Activated CD8-positive, alpha-beta memory T cell treated with anti-CD3 and anti-CD28 coated beads, Interleukin-2, amount 50 U/mL, for 4 hours (primary cell): Measurements from ENCODE around the gene MOV10L1.
"Not testable (repeated sequence)": the region's sequence is repeated elsewhere in the genome, so short reads cannot be mapped to it uniquely, and the experiment has no call there.

Source experiments
- DNase-seq: peaks from one replicate; pipeline ENCODE4 v3.0.0-alpha.2; 2020

MOV10L1 gene

DNA sequence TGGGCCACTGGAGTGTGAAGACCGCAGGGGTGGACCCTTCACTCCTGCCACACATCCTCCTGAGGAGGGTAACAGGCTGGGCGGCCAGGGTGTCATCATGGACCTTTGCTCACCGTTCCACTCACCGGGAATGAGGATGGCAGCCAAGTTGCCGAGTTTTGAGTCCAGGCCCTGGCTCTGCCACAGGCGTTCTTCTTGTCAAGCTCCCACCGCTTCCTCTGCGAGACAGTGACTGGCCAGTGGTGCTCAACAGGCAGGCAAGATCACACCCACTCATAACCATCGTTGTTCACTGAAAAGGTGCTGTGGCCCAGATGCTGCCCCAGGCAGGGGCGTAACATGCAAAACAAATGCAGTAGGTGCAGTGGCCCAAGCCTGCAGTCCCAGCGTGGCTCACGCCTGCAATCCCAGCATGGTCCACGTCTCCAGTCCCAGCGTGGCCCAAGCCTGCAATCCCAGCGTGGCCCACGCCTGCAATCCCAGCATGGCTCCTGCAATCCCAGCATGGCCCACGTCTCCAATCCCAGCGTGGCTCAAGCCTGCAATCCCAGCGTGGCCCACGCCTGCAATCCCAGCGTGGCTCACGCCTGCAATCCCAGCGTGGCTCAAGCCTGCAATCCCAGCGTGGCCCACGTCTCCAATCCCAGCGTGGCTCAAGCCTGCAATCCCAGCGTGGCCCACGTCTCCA is 75.8 kb downstream of the MOV10L1 start:
- DNase-seq: no peak

DNA sequence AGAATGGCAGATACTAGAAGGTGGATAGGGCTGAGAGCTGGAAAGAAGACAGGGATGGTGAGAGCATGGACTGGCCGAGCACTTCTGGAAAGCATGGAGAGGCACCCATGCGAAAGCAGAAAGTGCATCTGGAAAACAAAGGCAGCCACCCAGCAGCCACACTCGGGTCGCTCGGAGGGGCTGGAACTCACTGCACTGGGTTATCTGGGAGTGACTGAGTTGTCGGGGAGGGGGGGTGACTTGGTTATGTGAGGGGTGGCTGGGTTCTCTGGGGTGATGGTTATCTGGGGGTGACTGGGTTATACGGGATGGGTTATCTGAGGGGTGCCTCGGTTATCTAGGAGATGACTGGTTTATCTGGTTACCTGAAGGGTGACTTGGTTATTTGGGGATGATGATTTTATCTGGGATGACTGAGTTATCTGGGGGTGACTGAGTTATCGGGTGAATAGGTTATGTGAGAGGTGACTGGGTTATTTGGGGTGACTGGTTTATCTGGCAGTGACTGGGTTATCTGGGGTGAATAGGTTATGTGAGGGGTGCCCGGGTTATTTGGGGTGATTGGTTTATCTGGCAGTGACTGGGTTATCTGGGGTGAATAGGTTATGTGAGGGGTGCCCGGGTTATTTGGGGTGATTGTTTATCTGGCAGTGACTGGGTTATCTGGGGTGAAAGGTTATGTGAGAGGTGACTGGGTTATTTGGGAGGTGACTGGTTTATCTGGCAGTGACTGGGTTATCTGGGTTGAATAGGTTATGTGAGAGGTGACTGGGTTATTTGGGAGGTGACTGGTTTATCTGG is 78.1 kb downstream of the MOV10L1 start:
- no peak for DNase-seq

DNA sequence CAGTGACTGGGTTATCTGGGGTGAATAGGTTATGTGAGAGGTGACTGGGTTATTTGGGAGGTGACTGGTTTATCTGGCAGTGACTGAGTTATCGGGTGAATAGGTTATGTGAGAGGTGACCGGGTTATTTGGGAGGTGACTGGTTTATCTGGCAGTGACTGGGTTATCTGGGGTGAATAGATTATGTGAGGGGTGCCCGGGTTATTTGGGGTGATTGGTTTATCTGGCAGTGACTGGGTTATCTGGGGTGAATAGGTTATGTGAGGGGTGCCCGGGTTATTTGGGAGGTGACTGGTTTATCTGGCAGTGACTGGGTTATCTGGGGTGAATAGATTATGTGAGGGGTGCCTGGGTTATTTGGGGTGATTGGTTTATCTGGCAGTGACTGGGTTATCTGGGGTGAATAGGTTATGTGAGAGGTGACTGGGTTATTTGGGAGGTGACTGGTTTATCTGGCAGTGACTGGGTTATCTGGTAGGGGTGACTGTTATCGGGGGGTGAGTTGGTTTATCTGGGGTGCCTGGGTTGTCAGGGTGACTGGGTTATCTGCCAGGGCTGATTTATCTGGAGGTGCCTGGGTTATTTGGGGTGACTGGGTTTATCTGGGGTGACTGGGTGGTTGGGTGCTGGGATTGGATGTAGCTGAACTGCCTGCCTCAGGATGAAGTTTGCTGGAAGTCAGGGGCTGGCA is 78.8 kb downstream of the MOV10L1 start:
- DNase-seq: not testable (repeated sequence)

DNA sequence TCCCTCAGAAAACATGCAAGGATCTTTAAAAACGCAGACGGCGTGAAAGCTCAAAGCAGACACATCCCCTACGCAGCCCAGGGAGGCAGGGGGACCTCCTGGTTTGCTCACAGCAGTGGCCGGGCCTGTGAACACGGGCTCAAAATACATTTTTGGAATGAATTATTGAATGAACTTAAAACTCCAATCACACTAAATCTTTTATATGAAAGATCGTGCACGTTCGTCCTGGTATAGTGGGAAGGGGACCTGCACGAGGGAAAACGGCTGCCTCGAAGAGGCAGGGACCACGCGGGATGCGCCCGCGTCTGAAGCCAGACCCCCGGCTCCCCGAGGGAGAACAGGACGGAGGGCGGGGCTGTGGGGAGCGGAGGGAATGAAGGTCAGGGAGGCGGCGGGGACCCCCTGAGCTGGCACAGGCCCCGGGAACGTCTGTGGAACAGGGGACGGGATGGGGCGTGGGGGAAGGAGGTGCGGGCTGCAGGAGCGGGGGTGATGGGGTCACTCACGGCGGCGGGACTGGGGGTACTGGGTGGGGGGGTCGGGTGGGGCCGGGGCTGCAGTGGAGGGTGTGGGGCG is 79.5 kb downstream of the MOV10L1 start:
- no peak for DNase-seq

DNA sequence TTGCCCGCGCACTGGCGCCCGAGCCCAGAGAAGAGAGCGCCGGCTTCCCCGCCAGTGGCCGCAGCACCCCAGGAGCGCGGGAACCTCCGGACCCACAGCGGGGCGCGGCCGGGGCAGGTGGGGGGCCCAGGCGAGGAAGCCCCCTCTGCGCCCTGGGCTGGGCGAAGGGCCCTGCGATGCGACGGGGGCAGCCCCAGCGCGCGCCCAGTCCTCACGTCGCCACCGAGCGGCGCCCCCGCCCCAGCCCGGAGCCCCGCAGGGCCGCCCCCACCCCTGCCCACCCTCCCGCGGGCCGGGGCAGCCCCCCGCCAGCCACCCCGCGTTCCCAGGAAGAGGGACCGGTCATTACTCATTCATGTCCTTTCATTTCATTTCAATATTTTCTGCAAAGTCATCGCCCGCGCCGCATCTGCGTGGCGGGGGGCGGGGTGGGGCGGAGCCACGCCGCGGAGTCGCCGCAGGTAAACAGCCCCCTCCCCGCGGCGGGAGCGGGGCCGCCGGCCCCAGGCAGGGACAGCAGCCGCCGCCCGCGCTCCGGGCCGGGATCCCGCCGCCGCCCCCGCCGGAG is 80.1 kb downstream of the MOV10L1 start:
- peak; percentile 53 for DNase-seq

DNA sequence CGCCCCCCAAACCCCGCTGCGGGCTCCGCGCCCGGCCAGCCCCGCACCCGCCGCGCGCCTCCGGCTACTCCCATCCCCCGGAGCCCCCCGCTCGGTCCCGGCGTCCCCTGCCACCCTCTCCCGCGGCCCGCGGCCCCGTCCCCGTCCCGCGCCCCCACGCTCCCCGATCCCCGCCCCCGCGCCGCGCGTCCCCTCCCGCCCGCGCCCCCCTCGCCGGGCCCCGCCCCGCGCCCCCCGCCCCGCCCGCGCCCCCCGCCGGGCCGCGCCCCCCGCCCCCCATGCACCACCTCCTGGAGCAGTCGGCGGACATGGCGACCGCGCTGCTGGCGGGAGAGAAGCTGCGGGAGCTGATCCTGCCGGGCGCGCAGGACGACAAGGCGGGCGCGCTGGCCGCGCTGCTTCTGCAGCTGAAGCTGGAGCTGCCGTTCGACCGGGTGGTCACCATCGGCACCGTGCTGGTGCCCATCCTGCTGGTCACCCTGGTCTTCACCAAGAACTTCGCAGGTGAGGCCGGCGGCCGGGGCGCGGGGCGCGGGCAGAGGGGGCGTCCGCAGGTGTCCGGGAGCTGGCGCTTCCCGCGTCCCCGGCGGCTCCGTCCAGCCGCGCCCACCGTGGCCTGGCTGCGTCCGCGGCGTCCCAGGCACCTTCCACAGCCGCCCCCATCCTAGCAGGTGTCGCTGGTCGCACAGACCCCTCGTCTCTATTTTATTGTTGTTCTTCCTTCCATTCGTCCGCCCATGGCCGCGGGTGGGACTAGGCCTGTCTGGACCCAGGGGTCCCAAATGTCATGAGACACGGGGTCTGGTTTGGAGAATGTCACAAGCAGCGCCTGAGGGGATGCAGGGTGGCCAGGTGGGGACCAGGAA is 80.9 kb downstream of the MOV10L1 start, which contains the start of gene PANX2:
TSS of gene PANX2 (plus strand) at position 279 of the 866 bp plus-strand sequence. CDS start at position 279, 0 bp downstream.
- DNase-seq: no peak

DNA sequence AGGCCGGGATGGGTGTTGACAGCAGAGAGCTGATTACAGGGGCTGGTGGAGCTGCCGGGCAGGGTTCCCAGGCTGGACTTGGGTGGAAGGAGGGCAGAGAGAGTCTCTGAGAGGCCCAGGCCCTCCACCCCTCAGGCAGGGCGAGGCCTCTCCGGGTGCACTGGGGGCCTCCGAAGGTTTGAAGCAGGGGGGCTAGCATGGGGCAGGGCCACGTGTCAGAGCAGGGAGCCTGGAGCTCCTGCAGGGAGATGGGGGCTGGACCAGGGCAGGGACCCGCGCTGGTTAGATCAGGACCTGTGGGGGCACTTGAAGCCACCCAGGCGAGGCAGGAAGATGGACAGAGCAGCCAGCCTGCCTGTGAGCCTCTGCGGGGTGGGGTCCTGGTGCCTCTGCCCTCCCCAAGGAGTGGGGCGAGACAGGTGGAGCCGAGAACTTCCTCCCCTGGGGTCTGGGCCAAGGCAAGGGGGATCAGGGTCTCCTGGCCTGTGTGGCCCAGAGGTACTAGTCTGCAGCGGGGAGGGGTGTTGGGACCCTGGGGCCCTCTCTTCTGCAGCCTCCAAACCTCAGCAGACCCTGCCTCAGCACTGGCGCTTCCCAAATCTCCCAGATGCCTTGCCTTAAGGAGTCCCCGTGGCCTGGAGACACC is 81.6 kb downstream of the MOV10L1 start:
- DNase-seq: no peak

DNA sequence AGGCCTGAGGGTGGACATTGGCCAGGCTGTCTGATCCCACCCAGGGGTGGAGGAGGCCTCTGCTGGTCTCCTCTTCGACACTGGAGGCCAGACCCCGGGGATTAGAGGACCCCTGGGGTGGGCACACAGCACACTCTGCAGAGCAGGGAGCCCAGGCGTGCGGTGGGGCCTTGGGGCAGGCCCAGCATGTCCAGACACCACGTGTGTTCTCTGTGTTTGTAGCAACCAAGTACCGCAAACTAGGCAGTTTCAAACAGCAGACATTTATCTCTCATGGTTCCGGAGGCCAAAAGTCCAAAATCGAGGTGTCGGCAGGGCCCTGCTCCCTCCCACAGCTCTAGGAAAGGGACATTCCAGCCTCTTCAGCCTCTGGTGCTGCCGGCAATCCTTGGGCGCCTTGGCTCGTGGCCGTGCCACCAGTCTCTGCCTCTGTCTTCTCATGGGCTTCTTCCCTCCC is 82.2 kb downstream of the MOV10L1 start:
- DNase-seq: no peak

DNA sequence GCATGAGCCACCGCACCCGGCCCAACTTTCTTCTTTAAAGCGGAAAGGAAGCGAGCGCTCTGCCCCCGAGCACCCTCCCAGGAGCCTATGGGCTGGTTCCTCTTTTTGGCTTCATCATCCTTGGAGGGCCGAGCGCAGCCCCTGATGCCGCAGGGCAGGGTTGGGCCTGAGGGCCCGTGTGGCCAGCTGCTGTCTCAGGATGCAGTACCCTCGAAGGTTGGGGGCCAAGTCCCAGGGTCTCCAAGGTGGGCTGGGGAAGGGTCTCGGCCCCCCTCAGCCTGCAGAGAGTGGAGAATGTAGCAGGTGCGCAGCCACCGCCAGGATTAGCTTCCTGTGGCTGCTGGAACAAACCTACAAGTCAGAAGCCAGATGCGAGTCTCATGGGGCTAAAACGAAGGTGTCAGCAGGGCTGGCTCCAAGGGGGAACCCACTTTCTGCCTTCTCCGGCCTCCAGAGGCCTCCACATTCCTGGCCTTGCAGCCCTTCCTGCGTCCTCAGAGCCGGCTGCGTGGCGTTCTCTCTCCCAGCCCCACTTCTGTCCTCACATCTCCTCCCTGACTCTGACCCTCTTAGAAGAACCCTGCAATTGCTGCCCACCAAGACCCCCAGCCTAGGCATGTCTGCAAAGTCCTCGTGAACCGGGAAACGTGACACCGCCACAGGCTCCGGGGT is 83.6 kb downstream of the MOV10L1 start:
- no peak for DNase-seq

DNA sequence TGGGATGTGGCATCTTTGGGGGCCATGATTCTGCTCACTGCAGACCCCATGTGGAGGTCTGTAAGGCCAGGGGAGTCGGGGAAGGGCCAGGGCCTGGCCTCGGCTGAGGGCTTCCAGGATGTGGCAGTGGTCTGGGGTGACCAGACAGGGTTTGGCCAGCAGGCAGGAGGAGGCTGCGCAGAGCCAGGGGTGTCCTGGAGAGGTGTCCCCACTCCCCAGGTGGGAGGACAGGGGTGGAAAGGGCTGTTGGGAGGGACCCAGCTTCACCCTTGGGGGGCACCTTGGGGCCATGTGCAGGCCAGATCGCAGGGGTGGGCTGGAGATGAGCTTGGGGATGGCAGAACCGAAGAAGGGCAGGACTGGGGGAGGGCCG is 84.2 kb downstream of the MOV10L1 start:
- DNase-seq: no peak

DNA sequence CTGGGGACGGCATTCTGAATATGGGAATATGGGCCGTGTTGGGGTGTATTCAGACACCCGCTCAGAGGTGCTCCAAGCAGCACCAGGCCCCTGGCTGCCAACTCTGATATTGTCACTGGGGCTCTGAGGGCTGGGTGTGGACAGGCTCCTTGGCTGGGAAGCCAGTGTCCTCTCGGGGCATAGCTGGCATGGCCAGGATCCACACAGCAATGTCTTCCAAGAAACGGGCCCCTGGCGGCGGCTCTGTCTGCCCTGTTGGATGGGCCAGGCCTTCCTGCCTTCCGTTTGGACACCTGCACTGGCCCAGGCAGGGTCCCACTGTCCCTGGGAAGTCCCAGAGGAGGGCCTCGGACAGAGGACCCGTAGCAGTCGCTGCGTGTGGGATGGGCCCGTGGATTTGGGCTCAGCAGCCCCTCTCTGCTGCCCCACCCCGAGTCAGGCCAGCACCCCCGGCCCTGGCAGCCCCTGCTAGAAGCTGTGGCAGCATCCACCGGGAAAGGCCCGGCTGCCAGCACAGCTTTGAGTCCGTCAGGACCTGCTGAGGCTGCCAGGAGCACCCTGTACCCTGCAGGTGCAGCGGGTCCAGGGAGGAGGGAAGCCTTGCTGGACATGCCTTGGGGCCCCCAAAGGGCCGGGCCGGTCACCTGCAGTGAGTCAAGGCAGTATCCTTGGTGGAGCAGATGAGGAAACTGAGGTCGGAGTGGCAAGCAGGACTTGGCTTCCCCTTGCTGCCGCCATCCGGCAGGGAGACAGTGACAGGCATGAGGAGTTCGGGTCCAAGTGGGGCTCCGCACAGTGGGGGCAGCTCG is 84.8 kb downstream of the MOV10L1 start:
- no peak for DNase-seq

DNA sequence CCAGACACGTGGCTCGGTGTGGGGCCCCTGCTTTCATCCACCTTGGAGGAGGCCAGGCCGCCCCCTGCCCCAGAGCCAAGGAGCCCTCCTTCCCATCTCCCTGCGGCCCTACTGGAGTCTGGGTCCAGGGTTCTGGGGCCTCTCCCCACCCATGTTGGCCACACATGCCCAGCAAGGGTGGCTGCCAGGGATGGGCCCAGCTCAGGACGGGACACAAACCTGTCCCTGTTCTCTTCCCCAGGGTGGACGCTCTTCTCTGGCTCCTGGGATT is 85.3 kb downstream of the MOV10L1 start:
- DNase-seq: no peak

DNA sequence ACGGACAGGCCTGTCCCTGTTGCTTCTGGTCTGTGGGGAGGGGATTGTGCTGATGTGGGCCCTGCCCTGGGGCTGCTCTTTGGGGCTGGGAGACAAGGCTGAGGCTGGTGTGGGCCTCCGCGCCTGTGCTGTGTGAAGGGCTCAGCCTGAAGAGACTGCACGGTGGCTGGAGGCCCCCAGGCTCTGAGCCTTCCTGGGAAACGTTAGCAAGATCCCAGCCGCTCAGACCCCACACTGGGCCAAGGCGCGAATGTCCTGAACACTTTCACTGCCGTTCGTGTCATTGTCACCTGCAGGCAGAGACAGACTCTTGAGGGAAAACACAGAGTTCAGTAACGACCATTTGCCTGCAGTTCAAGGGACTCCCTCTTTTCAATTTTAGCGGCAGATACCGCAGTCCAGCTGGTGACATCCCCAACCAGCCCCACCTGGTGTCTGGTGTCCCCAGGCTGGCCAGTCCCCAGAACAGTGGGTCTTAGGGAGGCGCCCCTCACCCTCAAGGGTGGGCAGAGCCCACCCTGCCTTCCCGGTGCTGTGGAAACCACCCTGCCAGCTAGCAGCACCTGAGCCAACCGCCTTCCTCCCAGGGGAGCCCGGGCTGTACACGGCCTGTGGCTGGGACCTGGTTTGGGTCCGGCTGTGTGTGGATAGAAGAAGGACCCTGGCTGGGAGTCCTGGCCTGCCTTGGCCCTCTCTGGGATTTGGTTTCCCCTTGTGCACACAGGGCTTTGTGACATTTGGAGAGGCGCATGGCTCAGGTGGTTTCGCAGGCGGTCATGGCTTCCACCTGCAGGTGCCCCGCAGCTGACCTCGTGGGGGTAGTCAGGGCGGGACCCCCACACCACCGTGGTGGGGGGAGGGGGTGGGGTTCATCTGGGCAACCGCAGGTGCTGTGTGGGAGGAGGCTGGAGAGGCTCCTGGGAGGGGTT is 86.4 kb downstream of the MOV10L1 start:
- no peak for DNase-seq

DNA sequence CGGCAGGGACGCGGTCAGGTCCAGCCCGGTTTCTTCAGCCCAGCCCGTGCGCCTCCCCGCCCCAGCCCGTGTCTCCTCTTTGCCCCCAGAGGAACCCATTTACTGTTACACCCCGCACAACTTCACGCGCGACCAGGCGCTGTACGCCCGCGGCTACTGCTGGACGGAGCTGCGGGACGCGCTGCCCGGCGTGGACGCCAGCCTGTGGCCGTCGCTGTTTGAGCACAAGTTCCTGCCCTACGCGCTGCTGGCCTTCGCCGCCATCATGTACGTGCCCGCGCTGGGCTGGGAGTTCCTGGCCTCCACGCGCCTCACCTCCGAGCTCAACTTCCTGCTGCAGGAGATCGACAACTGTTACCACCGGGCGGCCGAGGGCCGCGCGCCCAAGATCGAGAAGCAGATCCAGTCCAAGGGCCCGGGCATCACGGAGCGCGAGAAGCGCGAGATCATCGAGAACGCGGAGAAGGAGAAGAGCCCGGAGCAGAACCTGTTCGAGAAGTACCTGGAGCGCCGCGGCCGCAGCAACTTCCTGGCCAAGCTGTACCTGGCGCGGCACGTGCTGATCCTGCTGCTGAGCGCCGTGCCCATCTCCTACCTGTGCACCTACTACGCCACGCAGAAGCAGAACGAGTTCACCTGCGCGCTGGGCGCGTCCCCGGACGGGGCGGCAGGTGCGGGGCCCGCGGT is 87.2 kb downstream of the MOV10L1 start:
- DNase-seq: no peak

DNA sequence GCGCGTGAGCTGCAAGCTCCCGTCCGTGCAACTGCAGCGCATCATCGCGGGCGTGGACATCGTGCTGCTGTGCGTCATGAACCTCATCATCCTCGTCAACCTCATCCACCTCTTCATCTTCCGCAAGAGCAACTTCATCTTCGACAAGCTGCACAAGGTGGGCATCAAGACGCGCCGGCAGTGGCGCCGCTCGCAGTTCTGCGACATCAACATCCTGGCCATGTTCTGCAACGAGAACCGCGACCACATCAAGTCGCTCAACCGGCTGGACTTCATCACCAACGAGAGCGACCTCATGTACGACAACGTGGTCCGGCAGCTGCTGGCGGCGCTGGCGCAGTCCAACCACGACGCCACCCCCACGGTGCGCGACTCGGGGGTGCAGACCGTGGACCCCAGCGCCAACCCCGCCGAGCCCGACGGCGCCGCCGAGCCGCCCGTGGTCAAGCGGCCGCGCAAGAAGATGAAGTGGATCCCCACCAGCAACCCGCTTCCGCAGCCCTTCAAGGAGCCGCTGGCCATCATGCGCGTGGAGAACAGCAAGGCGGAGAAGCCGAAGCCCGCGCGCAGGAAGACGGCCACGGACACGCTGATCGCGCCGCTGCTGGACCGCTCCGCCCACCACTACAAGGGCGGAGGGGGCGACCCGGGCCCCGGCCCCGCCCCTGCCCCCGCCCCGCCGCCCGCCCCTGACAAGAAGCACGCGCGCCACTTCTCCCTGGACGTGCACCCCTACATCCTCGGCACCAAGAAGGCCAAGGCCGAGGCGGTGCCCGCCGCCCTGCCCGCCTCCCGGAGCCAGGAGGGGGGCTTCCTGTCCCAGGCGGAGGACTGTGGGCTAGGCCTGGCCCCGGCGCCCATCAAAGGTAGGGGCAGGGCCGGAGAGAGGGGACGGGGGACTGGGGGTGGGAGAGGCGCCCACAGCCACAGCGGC is 88.0 kb downstream of the MOV10L1 start:
- DNase-seq: no peak

DNA sequence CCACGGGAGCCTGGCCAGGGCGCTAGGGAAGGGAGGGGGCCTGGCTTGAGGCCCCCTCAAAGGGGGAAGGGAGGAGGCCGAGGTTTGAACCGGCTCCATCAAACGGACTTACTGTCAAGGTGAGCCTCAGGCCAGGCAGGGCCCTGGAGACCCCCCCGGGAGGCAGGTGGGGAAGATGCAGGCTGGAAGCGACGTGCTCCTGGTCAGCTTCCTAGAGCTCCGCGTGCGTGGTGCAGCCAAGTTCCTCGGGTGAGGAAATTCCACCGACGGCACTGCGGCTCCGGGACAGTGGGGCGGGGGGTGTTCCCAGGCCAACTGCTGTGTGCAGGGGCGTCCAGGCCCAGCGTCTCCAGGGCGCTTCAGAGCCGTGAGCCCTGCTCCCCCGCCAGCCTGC is 88.7 kb downstream of the MOV10L1 start:
- DNase-seq: no peak
